Neural cell (in vitro differentiated cells): ENCODE measurements around the gene NTHL1. TPM values are rescaled to one million over a fixed set of nuclear protein-coding genes. Genes with fewer than 3 reads are reported as not detected.

Experiments
- H2AFZ ChIP-seq: fragments of 200-600, 300-800 bp; sonication (generic), shearing (Covaris generic); 2 replicates; pipeline ENCODE4 v1.6.0; 2014; ENCODE audit warnings: low read depth, mild to moderate bottlenecking, antibody characterized with exemption, low read length, moderate library complexity
- H3F3A ChIP-seq: fragments of 200-600 bp; shearing (Covaris generic); 2 replicates; pipeline ENCODE4 v1.6.1; 2016; ENCODE audit warnings: mild to moderate bottlenecking, moderate library complexity, mixed read lengths, antibody characterized with exemption, low read length; ENCODE audit not compliant: insufficient read depth, poor library complexity, severe bottlenecking
- H3K27ac ChIP-seq: fragments of 200-600, 300-800 bp; sonication (generic), shearing (Covaris generic); 2 replicates; pipeline ENCODE4 v1.5.1; 2014; ENCODE audit warnings: mild to moderate bottlenecking, low read length, moderate library complexity
- H3K27me3 ChIP-seq: fragments of 300-800, 200-600 bp; sonication (generic), shearing (Covaris generic); 2 replicates; pipeline ENCODE4 v1.6.0; 2014; ENCODE audit warnings: mild to moderate bottlenecking, low read depth, low read length, moderate library complexity; ENCODE audit not compliant: insufficient read depth
- H3K36me3 ChIP-seq: fragments of 300-800, 200-600 bp; sonication (generic), shearing (Covaris generic); 2 replicates; pipeline ENCODE4 v1.5.1; 2014; ENCODE audit warnings: mild to moderate bottlenecking, antibody characterized with exemption, low read length, moderate library complexity; ENCODE audit not compliant: insufficient read depth
- H3K4me2 ChIP-seq: fragments of 300-800, 200-600 bp; sonication (generic), shearing (Covaris generic); 2 replicates; pipeline ENCODE4 v1.6.0; 2014; ENCODE audit warnings: mild to moderate bottlenecking, low read length
- H3K4me3 ChIP-seq: fragments of 300-800, 200-600 bp; sonication (generic), shearing (Covaris generic); 2 replicates; pipeline ENCODE4 v1.5.1; 2014; ENCODE audit warnings: mild to moderate bottlenecking, low read length, moderate library complexity
- H3K79me2 ChIP-seq: fragments of 200-600 bp; shearing (Covaris generic); replicated peaks from 2 replicates; pipeline ENCODE4 v1.6.0; 2014; ENCODE audit warnings: mild to moderate bottlenecking, low read length, moderate library complexity; ENCODE audit not compliant: insufficient read depth
- H3K9ac ChIP-seq: fragments of 300-800, 200-600 bp; sonication (generic), shearing (Covaris generic); 2 replicates; pipeline ENCODE4 v1.6.1; 2016; ENCODE audit warnings: mild to moderate bottlenecking, low read length, mixed read lengths
- H3K9me2 ChIP-seq: fragments of 200-600 bp; shearing (Covaris generic); 2 replicates; pipeline ENCODE4 v1.6.1; 2016; ENCODE audit warnings: mild to moderate bottlenecking, low read length, mixed read lengths; ENCODE audit not compliant: insufficient read depth
- H3K9me3 ChIP-seq: fragments of 200-600, 300-800 bp; sonication (generic), shearing (Covaris generic); 2 replicates; pipeline ENCODE4 v1.6.1; 2016; ENCODE audit warnings: mild to moderate bottlenecking, mixed run types, low read length, moderate library complexity, mixed read lengths
- H4K20me1 ChIP-seq: fragments of 200-600 bp; shearing (Covaris generic); 2 replicates; pipeline ENCODE4 v1.6.1; 2016; ENCODE audit warnings: mild to moderate bottlenecking, mixed run types; ENCODE audit not compliant: insufficient read depth
- CTCF ChIP-seq: fragments of 450-650 bp; IDR thresholded peaks from 2 replicates; pipeline ENCODE4 v1.5.1; 2014; ENCODE audit warnings: antibody characterized with exemption, mild to moderate bottlenecking, moderate library complexity; ENCODE audit not compliant: poor library complexity, severe bottlenecking
- EP300 ChIP-seq: fragments of 450-650 bp; conservative IDR thresholded peaks from 2 replicates; pipeline ENCODE4 v1.6.1; 2014; ENCODE audit warnings: antibody characterized with exemption, mild to moderate bottlenecking, moderate library complexity; ENCODE audit not compliant: poor library complexity, severe bottlenecking
- EZH2 ChIP-seq: fragments of 200-600, 300-800 bp; shearing (Covaris generic), sonication (generic); IDR thresholded peaks from 2 replicates; pipeline ENCODE4 v1.6.1; 2014; ENCODE audit warnings: antibody characterized with exemption, low read length, borderline replicate concordance, mild to moderate bottlenecking; ENCODE audit not compliant: insufficient read depth, poor library complexity, severe bottlenecking
- MXI1 ChIP-seq: fragments of 450-650 bp; conservative IDR thresholded peaks from 2 replicates; pipeline ENCODE4 v1.6.1; 2014; ENCODE audit warnings: antibody characterized with exemption, mild to moderate bottlenecking; ENCODE audit not compliant: poor library complexity, severe bottlenecking
- POLR2AphosphoS5 ChIP-seq: IDR thresholded peaks from 2 replicates; pipeline ENCODE4 v1.6.1; 2012
- RAD21 ChIP-seq: fragments of 450-650 bp; conservative IDR thresholded peaks from 2 replicates; pipeline ENCODE4 v1.6.1; 2014; ENCODE audit warnings: antibody characterized with exemption, mild to moderate bottlenecking, moderate library complexity
- REST ChIP-seq: IDR thresholded peaks from 2 replicates; pipeline ENCODE4 v1.6.1; 2012; ENCODE audit warnings: borderline replicate concordance
- SMC3 ChIP-seq: fragments of 450-650 bp; conservative IDR thresholded peaks from 2 replicates; pipeline ENCODE4 v1.6.1; 2014; ENCODE audit warnings: antibody characterized with exemption, mild to moderate bottlenecking, moderate library complexity; ENCODE audit not compliant: poor library complexity
- TAF1 ChIP-seq: IDR thresholded peaks from 2 replicates; pipeline ENCODE4 v1.6.1; 2012; ENCODE audit warnings: low read depth
- polyA plus RNA-seq: library from polyadenylated mRNA; depleted of rRNA; stranded (reverse); fragments of >200 nt; gene quantifications from 2 replicates; pipeline ENCODE4 v1.2.3, GENCODE V29; 2014

Gene NTHL1
- polyA plus RNA-seq, 1 donor from 2014 or later = 43.1 TPM

- no peaks in the 10 kb centered on the region for H4K20me1 ChIP-seq
- H3F3A ChIP-seq = no peaks in the 10 kb centered on the region
- H3K9ac ChIP-seq = no peak overlapping the region
- H3K27me3 ChIP-seq = no peaks in the 10 kb centered on the region
- TF ChIP-seq POLR2AphosphoS5 (no peak), REST (no peak), MXI1 (no peak), EZH2 (no peak), TAF1 (no peak), EP300 (no peak), RAD21 (no peak), SMC3 (no peak), CTCF (no peak)
- no peaks in the 10 kb centered on the region for H3K9me2 ChIP-seq
- no peaks in the 10 kb centered on the region for H3K79me2 ChIP-seq
- H2AFZ ChIP-seq = no peak overlapping the region
- H3K27ac ChIP-seq = no peak overlapping the region
- no peak overlapping the region for H3K4me3 ChIP-seq
- no peaks in the 10 kb centered on the region for H3K36me3 ChIP-seq
- H3K4me2 ChIP-seq = no peak overlapping the region
- H3K9me3 ChIP-seq = no peaks in the 10 kb centered on the region
These were observed 10.8 kb upstream of the NTHL1 start for GRCh38 chr16:2058420-2058819.

GRCh38 chr16:2057438-2057837, 9.8 kb upstream of the NTHL1 start:
- Histone ChIP-seq H3K79me2 (no peaks in the 10 kb centered on the region), H3K4me3 (no peak overlapping the region), H3K27ac (no peak overlapping the region), H4K20me1 (no peaks in the 10 kb centered on the region), H2AFZ (no peak overlapping the region), H3K27me3 (no peaks in the 10 kb centered on the region), H3K36me3 (no peaks in the 10 kb centered on the region), H3K4me2 (no peak overlapping the region), H3K9me2 (no peaks in the 10 kb centered on the region), H3F3A (no peaks in the 10 kb centered on the region), H3K9ac (no peak overlapping the region), H3K9me3 (no peaks in the 10 kb centered on the region)
- TF ChIP-seq CTCF (no peak), TAF1 (no peak), SMC3 (no peak), MXI1 (no peak), POLR2AphosphoS5 (no peak), REST (no peak), RAD21 (no peak), EP300 (no peak), EZH2 (no peak)
